Hepatocyte (in vitro differentiated cells): ENCODE measurements around the gene KSR1.

Source experiments
- CTCF ChIP-seq: fragments of 200-600 bp; sonication (generic); IDR thresholded peaks from 2 replicates; pipeline ENCODE4 v1.5.1; 2016; ENCODE audit warnings: antibody characterized with exemption, mild to moderate bottlenecking; ENCODE audit not compliant: poor library complexity
- EZH2phosphoT487 ChIP-seq: fragments of 200-600 bp; sonication (generic); IDR thresholded peaks from one replicate; pipeline ENCODE4 v1.6.1; 2018; ENCODE audit warnings: antibody characterized with exemption, mild to moderate bottlenecking, low read depth, moderate library complexity; ENCODE audit not compliant: unreplicated experiment, severe bottlenecking

- TF ChIP-seq EZH2phosphoT487 (no peak), CTCF (no peak)
Measured at GRCh38 chr17:27600471-27600870, 144.2 kb downstream of the KSR1 start.
